Embryonic facial prominence (tissue), 1 donor: ENCODE results near the gene METTL24.
"Not testable (repeated sequence)": the region's sequence is repeated elsewhere in the genome, so short reads cannot be mapped to it uniquely, and the experiment has no call there.

Source experiments
- DNase-seq: peaks from one replicate; pipeline ENCODE4 v3.0.0-alpha.2; 2016; ENCODE audit errors: extremely low spot score

The METTL24 gene

GRCh38 chr6:110363748-110364147, 5.6 kb upstream of the METTL24 start:
- DNase-seq: no peak

DNA sequence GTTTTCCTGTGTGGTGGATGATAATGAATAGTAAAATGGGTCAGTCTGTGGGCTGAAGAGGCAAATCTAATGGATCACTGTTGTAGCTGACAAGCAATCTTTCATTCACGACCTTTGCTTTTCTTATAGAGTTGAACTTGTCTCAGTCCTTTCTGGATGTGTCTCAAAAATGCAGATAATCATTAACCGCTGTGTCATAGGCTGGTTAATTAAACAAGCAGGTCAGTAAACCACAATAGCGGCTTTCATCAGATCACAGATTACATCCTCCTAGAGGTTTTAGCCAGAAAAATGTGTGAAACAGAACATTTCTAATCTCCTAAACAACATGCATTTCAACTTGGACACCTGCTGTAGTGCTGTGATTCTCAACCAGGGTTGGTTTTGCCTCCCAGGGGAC, 2.5 kb upstream of the METTL24 start:
- no peak for DNase-seq

DNA sequence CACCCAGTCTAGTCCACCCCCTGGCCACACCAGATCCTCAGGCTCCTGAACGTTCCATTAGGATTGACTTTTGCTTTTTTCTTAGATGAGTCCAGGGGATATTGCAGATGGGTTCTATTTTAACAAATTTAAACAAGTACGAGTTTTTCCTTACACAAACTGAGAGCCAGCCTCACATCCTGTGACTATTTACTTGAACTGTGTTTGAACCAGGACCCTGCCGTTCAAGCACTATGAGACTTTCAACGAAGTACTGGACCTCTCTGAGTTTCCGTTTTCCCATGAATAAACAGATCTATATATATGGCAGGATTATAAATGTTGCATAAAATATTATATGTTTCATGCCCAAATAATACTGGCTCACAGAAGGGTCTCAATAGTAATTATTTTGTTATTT, 1.4 kb upstream of the METTL24 start:
- no peak for DNase-seq

DNA sequence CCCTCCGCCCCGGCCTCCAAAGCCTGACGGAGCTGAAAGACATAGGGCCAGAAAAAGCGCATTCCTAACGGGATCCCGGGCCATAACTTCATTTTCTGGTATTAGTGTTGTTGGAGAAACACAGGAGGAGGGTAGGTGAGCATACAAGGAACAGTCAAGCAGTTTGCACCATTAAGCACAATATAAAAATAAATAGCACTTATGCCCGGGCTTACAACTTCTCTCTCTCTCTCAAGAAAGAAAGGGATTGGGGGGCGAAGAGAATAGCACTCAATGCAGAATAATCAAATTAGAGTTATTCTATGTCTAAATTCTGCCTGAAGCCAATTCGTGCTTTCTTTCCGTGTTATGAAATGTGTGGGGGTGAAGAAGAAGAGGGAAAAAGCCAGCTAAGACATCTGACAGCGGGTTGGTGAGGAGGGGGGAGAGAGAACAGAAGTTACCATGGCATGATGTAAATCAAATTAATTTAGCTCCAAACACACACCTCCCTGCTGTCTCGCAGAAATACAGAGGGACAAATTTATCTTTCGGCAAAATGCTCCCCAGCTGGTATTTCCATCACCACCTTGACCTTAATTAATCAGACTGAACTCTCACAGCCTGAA, 508 bp upstream of the METTL24 start:
- no peak for DNase-seq

- DNase-seq: no peak
Measured at GRCh38 chr6:110357298-110357663, 868 bp downstream of the METTL24 start.

DNA sequence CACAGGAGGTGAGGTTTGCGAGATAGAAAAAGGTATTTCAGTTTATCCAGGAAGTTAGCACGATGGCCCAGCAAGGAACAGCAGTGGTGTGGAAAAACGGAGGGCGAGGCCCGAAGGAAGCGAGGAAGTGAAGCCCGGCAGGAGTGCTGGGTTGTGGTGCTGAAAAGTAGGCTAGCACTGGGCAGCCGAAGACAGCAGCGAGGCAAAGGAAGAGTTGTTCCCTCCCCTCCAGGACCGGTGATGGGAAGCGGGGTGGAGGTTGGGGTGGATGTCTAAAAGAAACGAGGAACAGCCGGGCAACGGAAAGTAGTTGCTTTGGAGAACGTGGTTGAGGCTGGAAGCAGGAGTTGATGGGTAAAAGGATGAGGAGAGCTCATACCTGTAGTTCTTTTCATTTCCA, 1.4 kb downstream of the METTL24 start:
- DNase-seq: no peak

GRCh38 chr6:110355727-110356126, 2.4 kb downstream of the METTL24 start:
- no peak for DNase-seq

DNA sequence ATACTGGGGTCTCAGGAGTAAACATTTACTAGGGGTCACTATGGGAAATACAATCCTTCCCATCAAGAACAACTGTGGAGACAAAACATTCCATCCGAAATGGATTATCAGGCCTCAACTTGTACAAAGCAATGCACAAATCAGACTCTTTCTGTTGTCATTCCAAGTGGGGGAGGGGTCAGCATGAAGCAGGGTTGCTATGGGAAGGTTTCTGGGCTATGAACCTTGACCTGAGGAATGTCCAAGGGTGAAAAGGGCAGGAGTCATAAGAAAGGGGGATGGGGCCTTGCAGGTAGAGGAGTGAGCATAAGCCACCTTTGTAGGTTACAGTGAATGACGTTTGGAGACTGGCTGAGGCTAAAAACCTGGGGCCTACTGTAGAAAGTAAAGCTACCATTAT, 3.1 kb downstream of the METTL24 start:
- no peak for DNase-seq

DNA sequence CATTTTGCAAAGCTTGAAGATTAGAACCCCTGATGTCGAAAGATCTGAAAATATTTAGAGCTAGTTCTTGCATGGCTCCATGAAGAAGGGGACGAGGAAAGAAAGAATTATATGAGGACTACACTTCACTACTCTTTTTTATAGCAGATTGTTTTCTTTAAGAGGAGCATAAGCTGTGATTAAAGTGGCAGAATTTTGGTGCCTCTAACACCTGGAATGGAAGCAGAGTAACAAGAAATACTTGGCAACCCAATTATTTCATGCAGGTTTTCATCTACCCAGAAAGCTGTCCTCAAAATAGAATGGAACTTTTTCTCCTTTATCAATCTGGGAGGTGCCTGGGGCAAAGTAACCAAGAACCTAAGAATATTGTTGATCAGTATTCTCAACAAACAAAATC, 4.0 kb downstream of the METTL24 start:
- no peak for DNase-seq

- no peak for DNase-seq
Measured at GRCh38 chr6:110353457-110354001, 4.6 kb downstream of the METTL24 start.

DNA sequence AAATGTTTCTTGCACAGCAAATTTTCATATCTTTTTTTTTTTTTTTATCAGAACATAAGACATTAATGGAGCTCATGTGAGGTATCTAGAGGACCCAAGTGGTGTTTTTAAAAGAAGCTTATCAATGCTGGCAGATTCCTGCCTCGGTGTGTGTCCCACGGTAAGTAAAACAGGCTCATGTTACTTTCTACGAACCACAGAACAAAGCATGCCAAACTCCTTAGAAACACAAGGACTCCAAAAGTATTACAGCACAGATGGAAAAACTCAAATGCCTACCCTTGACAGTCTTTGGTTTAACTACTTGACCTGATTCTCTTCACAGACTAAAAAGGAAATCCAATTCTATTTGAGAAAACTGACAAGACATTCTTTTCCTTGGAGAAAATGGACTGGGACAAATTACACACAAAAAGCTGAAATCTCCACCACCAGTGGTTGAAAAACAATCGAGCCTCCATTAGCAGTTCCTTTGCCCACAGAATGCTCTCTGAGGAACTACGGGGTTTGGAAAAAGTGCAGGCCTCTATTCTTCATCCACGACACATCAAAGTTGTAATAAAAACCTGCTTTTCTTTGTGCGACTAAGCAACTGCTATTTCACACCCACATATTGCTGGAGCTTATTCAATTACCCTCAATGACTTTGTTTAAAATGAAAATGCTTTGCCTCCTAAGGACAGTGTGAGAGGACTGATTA, 5.4 kb downstream of the METTL24 start:
- no peak for DNase-seq

- no peak for DNase-seq
Measured at GRCh38 chr6:110351986-110352385, 6.2 kb downstream of the METTL24 start.

GRCh38 chr6:110351546-110351945, 6.6 kb downstream of the METTL24 start:
- DNase-seq: no peak

DNA sequence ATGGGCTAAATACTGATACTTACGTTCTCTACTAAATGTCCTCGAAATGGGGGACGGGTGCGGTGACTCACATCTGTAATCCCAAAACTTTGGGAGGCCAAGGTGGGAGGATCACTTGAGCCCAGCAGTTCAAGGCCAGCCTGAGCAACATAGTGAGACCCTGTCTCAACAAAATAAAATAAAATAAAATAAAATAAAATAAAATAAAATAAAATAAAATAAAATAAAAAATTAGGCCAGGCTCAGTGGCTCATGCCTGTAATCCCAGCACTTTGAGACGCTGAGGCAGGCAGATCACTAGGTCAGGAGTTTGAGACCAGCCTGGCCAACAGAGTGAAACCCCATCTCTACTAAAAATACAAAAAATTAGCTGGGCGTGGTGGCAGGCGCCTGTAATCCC, 7.6 kb downstream of the METTL24 start:
- DNase-seq: not testable (repeated sequence)

DNA sequence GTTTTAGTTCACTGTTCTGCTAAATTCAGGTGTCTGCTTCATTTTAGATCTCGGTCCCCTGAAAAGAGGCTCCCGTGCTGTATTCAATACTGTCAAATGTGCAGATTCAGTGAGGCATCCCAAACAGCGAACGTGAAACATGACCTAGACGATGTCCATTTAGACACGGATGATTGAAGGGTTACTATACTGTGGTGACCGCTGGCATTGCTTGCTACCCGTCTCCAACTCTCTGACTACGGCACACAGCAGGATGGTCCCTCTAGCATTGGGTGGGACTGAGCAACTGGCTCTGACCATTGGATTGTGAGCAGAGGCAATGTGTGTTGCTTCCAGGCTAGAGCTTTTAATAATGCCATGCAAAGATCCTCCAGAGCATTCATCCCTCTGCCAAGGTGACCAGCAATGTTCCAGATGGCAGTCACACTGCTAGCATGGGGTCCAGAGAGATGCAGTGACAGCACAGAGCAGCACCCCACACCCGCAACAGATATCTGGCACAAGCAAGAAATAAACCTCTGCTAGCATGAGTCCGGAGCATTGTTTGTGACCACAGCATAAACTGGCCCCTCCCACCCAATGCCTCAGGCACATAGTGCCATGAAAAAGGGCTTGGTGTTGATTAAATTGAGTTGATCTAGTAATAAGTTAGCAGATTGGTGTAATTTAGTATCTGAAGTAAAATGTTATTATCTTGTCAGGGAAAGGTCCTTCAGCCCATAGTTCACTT, 9.0 kb downstream of the METTL24 start:
- no peak for DNase-seq

DNA sequence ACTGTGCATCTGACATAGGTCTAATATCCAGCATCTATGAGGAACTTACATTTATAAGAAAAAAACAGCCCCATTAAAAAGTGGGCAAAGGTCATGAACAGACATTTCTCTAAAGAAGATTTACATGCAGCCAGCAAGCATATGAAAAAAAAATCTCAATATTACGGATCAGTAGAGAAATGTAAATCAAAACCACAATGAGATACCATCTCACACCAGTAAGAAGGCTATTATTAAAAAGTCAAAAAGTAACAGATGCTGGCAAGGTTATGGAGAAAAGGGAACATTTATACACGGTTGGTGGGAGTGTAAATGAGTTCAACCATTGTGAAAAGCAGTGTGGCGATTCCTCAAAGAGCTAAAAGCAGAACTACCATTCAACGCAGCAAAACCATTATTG, 13.1 kb downstream of the METTL24 start:
- DNase-seq: no peak

DNA sequence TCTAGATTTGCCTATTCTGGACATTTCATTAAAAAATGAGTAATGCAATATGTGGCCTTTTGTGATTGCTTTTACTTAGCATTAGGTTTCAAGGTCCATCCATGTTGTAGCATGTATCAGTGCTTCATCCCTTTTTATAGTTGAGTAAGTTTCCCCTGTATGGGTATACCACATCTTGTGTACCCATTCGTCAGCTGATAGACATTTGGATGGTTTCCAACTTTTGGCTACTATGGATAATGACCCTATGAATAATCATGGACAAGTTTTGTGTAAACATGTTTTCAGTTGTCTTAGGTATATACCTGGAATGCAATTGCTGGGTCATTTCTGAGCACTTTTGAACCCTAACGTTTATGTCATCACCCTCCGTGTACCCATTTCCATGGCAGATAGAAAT, 15.4 kb downstream of the METTL24 start:
- no peak for DNase-seq

DNA sequence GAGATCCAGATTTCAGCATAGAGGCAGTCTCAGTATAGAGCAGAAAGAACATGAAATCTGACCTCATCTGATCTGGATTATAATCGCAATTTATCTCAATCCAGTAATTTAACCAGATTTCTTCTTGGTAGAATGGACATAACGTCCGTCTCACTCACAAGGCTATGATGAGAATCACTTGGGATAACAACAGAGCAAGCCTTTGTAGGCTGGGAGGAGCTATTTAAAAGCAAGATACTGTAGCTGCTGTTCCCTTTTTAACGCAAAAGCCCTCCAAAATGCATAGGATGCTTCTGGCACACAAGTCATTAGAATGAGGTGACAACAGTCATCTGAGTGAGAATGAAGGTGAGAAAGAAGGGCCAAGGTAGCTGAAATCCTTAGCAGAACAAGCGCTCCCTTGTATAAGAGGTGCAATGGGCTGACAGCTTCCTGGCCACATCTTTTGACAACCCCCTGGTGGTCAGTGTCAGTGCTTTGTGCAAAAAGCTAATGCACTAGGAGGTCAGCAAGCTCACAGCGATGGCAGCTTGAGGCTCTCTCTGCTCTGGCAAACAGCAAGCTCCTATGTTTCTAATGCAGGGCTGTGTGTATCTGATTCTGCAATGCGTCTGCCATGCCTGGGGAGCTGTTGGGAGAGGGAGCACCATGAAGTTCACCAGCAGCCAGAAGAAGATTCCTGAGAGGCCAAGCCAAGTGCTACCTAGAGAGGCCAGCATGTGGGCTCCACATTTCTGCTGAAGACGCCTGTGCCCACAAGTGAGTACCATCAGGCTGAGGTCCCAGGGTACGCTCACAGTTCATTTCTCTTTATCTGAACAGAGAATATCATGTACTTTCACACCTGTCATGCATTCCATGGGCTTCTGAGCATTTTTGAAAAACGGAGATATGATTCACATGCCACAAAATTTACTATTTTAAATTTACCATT, 16.2 kb downstream of the METTL24 start:
- no peak for DNase-seq

- no peak for DNase-seq
Measured at GRCh38 chr6:110341067-110341466, 17.1 kb downstream of the METTL24 start.

DNA sequence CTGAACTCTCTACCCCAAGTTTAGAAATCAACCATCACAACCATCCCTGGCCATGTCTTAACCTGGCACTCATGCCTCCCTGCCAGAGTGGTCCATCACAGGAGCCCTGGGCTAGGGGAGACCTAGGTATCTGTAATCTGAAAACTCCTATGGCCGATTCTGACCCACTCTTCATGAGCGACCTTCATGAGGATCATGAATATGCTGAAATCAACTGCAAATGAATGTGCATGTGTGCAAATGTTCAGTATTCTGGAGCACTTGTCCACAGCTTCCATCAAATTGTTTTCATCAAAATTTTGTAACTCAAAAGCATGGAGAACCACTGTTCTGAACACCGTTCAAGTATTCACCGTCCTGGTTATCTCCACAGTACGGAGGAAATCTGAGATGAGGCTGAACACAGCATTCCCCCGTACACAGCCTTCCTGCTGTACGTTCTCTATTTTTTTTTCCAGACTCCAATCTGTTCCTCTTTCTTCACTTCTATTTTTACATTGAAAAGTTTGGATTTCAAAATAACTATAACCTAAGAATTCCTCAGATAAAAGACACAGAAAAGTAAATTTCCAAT, 17.7 kb downstream of the METTL24 start:
- DNase-seq: no peak

GRCh38 chr6:110338820-110339470, 19.2 kb downstream of the METTL24 start:
- DNase-seq: no peak
